Activated T-cell treated with anti-CD3 and anti-CD28 coated beads, Interleukin-2, amount 50 U/mL, for 48 hours (primary cell): ENCODE results near the gene HIVEP1.

Experiments used
- DNase-seq, 2 experiments: peaks; one replicate each; pipeline ENCODE4 v3.0.0-alpha.2; 2020

Gene HIVEP1

GRCh38 chr6:12020187-12020791 lies 8.2 kb downstream of the HIVEP1 start:
- DNase-seq = no peak

GRCh38 chr6:12022481-12022880 lies 10.4 kb downstream of the HIVEP1 start:
- DNase-seq = no peak

DNA sequence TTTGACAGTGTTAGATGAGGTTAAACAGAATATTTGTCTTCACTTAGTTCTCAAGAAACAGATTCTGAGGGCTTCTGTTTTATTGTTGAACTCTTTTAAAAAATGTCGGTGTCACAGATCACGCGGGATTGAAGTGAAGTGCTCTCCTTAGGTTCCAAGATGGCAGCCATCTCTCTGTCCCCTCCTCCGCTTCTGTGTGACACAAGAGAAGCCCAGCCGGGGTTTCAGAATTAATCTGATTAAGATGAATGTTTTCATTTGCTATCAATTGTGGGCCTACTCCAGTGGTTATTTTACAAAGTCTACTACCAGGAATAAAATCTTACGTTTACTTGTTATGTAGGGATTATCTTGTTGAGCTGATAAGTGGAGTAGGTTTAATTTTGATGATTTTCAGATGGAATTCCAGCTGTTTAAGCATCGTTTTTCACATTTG lies 10.9 kb downstream of the HIVEP1 start:
- no peak for DNase-seq

- DNase-seq = no peak
Measured at GRCh38 chr6:12024216-12024615, 12.1 kb downstream of the HIVEP1 start.

- DNase-seq = no peak
Measured at GRCh38 chr6:12024699-12025434, 12.8 kb downstream of the HIVEP1 start.

DNA sequence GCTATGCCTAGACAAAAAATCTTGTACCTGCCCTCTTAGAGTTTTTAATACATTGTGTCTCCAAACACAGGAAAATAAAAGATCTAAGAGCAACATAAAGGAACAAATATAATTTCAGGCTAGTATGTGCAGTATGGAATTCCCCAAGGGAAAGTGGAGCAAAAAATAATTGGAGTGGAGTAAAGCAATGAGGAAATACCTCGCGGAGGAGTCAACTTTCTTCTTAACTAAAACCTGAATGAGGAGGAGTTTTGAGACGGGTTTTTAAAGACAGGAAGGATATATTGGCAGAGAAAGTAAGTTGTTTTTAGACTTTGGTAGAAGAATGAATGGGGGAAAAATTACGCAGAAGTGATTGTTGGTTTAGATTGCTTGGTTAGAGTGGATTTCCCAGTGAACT lies 14.0 kb downstream of the HIVEP1 start:
- DNase-seq = no peak

GRCh38 chr6:12026833-12027232 lies 14.7 kb downstream of the HIVEP1 start:
- no peak for DNase-seq

- DNase-seq = no peak
Measured at GRCh38 chr6:12028213-12028612, 16.1 kb downstream of the HIVEP1 start.

DNA sequence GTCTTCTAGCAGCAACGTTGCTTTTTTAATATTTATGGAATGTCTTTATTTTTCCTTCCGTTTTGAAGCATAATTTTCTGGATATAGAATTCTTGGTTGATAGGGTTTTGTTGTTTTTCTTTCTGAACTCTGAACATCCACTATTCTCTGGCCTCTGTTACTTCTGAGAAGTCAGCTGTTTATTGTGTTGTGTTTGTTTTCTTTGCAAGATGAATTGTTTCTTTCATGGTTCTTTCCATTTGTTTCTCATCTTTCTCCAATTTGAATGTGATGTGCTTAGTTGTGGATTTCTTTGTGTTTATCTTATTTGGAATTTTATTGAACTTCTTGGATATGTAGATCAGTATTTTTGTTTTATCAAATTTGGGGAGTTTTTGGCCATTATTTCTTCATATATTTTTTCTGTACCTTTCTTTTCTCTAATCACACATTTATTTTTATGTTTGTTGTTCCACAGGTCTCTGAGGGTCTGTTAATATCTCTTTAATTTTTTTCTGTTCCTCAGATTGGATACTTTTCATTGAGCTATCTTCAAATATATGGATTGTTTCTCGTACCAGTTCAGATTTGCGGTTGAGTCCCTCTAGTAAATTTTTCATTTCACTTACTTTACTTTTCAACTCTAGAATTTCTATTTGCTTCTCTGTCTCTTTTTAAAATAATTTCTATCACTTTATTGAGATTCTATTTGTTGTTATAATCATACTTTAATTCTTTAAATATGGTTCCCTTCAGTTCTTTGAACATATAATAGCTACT lies 18.0 kb downstream of the HIVEP1 start:
- no peak for DNase-seq

DNA sequence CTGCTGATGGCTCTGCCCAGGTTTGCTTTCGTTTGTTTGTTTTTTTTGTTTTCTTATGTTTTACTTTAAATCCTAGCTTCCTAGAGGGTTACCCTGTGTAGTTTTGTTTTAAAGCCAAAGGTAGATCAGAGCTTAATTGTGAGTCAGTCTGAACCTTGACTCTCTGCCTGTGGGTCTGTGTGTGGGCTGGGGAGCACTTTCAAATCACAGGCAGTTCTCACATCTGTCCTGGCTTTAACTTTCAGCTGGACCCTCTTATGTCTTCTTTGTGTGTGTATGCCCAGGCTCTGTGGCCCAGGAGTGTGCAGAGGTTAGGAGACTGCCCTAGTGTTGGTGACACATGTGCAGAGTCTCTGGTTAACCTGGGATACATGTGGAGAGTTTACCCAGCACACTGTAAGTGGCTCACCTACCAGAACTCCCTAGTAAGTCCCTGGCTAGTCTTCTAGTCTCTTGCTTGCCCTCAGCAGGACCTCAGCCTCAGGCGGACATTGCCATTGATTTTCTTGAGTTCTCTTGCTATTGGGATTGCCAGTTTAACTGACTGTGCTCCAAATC lies 19.0 kb downstream of the HIVEP1 start:
- DNase-seq = no peak

DNA sequence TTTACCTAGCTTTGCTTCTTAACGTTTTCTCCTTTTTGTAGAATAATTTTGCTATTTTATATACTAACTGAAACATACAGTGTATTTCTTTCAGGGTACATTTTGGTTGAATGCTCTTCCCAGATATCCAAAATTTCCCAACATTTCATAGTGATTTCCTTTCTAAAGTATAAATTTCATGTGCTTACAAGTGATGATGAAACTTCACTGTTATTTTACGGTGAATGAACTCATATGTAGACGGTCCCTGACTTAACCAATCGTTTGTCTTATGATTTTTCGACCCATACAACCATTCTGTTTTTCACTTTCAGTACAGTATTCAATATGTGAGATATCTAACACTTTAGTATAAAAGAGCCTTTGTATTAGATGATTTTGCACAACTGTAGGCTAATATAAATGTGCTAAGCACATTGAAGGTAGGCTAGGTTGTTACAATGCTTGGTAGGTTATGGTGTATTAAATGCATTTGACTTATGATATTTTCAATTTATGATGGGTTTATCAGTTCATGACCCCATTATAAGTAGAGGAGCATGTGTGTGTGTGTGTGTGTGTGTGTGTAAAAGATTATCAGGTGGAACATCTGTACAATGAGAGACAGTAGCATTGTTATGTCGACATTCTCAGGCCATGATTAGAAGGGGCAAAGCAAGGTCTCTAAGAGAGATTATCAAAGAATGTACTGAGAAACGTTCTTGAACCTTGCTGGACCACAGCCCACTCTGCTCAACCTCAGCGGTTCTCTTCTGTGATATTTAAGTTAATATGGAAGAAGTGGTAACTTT lies 20.9 kb downstream of the HIVEP1 start:
- DNase-seq = no peak

DNA sequence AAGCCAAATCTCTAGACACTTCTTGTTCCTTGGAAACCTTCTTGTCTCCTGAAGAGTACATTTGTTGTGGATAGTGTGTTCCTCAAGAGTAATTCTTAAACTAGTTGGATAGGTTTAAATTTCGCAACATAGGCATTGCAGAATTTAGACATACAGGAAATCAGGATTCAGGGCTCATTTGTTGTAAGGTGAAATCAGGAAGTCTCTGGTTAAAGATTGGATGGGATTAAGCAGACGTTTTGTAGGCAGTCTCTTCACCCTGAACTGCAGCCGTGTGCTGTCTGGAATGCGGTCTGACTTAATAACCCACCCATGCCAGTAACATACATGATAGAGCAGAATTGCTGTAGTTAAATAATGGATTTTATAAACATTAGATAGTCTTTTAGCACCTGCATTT lies 21.7 kb downstream of the HIVEP1 start:
- DNase-seq = no peak

GRCh38 chr6:12034349-12034748 lies 22.2 kb downstream of the HIVEP1 start:
- no peak for DNase-seq

DNA sequence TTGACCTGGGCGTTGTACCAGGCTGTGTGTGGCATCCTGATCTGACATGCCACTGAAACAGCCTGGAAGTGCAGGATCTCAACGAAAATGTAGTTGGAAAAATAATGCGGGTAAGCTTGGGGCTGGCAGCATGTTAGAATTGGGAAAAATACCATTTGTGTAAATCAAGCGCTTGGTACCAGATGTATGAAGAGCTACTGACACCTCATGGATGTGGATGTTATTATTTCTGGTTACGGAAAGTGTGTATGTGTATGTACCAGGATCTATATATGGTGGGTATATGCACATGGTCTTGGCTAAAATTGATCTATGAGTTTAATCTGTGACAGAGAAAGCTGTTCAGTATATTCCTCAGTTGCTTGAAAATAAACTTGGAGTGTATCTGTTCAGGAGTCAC lies 22.7 kb downstream of the HIVEP1 start:
- DNase-seq = no peak

DNA sequence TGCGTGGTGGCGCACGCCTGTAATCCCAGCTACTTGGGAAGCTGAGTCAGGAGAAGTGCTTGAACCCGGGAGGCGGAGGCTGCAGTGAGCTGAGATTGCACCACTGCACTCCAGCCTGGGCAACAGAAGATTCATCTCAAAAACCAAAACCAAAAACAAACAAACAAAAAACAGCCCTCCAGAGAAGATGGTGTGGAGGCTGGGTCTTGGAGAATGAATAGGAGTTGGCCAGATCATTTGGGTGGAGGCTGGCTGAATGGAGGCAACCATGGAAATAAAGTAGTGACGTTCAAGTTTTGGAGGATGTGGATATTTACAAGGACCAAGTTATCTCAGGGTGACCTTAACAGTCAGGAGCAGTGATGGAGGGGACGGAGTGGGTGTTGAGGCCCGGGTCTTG lies 24.7 kb downstream of the HIVEP1 start:
- no peak for DNase-seq

DNA sequence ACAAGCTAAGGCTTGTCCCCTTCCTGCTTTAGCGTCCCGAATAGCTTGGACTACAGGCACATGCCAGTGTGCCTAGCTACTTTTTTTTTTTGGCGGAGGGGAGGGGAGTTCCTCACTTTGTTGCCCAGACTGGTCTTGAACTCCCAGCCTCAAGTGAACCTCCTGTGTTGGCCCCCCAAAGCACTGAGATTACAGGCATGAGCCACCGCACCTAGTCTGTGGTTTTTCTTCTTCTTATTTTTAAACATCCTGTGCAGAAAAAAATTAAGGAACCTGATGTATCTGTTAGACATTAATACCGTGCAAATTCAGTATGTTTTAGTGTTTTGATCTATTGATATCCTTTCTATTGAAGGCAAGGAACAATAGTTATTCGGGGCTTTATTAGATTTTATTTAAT lies 25.7 kb downstream of the HIVEP1 start:
- DNase-seq = no peak

- no peak for DNase-seq
Measured at GRCh38 chr6:12039540-12040459, 27.7 kb downstream of the HIVEP1 start.

GRCh38 chr6:12047304-12047703 lies 35.2 kb downstream of the HIVEP1 start:
- no peak for DNase-seq

- DNase-seq = no peak
Measured at GRCh38 chr6:12047792-12048432, 35.8 kb downstream of the HIVEP1 start.

DNA sequence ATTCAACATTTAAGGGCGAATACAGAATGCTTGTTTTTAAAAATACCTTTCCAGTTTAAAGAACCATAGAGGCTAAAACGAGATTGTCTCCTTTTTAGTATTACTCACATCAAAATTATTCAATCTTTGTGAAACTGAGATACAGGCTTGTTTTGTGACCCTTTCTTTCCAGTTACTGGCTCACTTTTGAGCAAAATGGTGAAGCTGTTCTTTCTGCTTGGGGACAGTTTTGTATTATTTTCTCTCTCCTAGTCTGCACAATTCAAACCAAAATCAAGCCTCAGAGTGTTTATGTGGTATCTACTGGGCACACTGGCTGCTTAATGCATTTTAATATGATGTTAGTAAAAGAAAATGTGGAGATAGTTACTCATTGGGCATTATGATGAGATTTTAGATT lies 36.5 kb downstream of the HIVEP1 start:
- no peak for DNase-seq

DNA sequence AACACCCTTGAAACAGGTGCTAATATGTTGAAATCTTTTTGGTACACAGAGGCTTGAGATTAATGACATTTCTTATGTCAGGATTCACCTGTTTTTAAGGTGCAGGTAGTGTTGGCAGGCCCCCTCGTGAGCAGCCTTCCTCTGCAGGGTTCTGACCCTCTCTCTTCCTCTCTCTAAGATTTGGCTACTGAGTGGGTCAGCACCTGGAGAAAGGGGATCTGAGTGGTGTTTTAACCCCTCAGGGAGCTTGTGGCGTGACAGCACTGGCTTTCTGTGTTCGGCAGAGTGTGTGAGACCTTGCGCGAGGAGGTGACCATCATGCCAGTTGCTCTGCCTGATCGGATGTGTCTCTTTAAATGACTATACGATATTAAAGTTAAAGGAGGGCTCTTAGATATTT lies 37.1 kb downstream of the HIVEP1 start:
- DNase-seq = no peak
